OCI-LY1 (cell line): Measurements from ENCODE around the gene STS.

Experiments used
- H2AFZ ChIP-seq: fragments of 200-600 bp; sonication (generic), shearing (Covaris generic); 2 replicates; pipeline ENCODE4 v1.6.0; 2014; ENCODE audit warnings: antibody characterized with exemption, mild to moderate bottlenecking, low read length
- H3F3A ChIP-seq: fragments of 200-600 bp; sonication (generic), shearing (Covaris generic); 2 replicates; pipeline ENCODE4 v1.6.0; 2014; ENCODE audit warnings: mild to moderate bottlenecking, antibody characterized with exemption, low read length, moderate library complexity; ENCODE audit not compliant: insufficient read depth
- H3K27ac ChIP-seq: fragments of 200-600 bp; sonication (generic); 2 replicates; pipeline ENCODE4 v1.5.1; 2014; ENCODE audit warnings: low read length, mixed run types, mild to moderate bottlenecking, low read depth; ENCODE audit not compliant: poor library complexity, severe bottlenecking
- H3K27me3 ChIP-seq: fragments of 200-600 bp; sonication (generic); 2 replicates; pipeline ENCODE4 v1.6.0; 2014; ENCODE audit warnings: antibody characterized with exemption, mild to moderate bottlenecking, low read length, moderate library complexity; ENCODE audit not compliant: insufficient read depth
- H3K36me3 ChIP-seq: fragments of 200-600 bp; sonication (generic); 2 replicates; pipeline ENCODE4 v1.6.1; 2014; ENCODE audit warnings: mild to moderate bottlenecking, antibody characterized with exemption, low read length, moderate library complexity, mixed read lengths; ENCODE audit not compliant: insufficient read depth
- H3K4me1 ChIP-seq: fragments of 200-600 bp; sonication (generic); 2 replicates; pipeline ENCODE4 v1.5.1; 2014; ENCODE audit warnings: mild to moderate bottlenecking, low read length, moderate library complexity; ENCODE audit not compliant: insufficient read depth, severe bottlenecking
- H3K4me2 ChIP-seq: fragments of 200-600 bp; sonication (generic), shearing (Covaris generic); 2 replicates; pipeline ENCODE4 v1.6.1; 2014; ENCODE audit warnings: low read length
- H3K4me3 ChIP-seq: fragments of 200-600 bp; sonication (generic); 2 replicates; pipeline ENCODE4 v1.5.1; 2014; ENCODE audit warnings: low read length, low read depth, mild to moderate bottlenecking, mixed read lengths; ENCODE audit not compliant: poor library complexity, severe bottlenecking
- H3K79me2 ChIP-seq: fragments of 200-600 bp; shearing (Covaris generic); 2 replicates; pipeline ENCODE4 v1.6.1; 2016; ENCODE audit warnings: mixed run types, low read length, mixed read lengths; ENCODE audit not compliant: insufficient read depth
- H3K9ac ChIP-seq: fragments of 200-600 bp; sonication (generic), shearing (Covaris generic); 2 replicates; pipeline ENCODE4 v1.6.1; 2014; ENCODE audit warnings: mild to moderate bottlenecking, low read length, mixed read lengths
- H3K9me2 ChIP-seq: fragments of 200-600 bp; sonication (generic), shearing (Covaris generic); 2 replicates; pipeline ENCODE4 v1.6.1; 2014; ENCODE audit warnings: low read depth, mild to moderate bottlenecking, low read length, mixed read lengths
- H3K9me3 ChIP-seq: fragments of 200-600 bp; shearing (Covaris generic); 2 replicates; pipeline ENCODE4 v1.6.1; 2014; ENCODE audit warnings: low read length, mixed read lengths
- H4K20me1 ChIP-seq: fragments of 200-600 bp; sonication (generic), shearing (Covaris generic); 2 replicates; pipeline ENCODE4 v1.6.0; 2016; ENCODE audit warnings: mild to moderate bottlenecking, low read length; ENCODE audit not compliant: insufficient read depth
- CTCF ChIP-seq: fragments of 200-600 bp; sonication (generic), shearing (Covaris generic); IDR thresholded peaks from 2 replicates; pipeline ENCODE4 v1.5.1; 2017; ENCODE audit warnings: mild to moderate bottlenecking, antibody characterized with exemption, low read length, moderate library complexity, mixed read lengths
- EZH2 ChIP-seq: fragments of 200-600 bp; sonication (generic), shearing (Covaris generic); IDR thresholded peaks from 2 replicates; pipeline ENCODE4 v1.8.0; 2017; ENCODE audit warnings: borderline replicate concordance, mixed run types, mild to moderate bottlenecking, antibody characterized with exemption, low read length, moderate library complexity, mixed read lengths

The STS gene

GRCh38 chrX:7143076-7143475, 4.4 kb upstream of the STS start:
- peaks cover 32% of the 10 kb centered on the region for H3K4me1 ChIP-seq
- H3F3A ChIP-seq = no peaks in the 10 kb centered on the region
- H3K27ac ChIP-seq = no peak overlapping the region
- no peak overlapping the region for H3K9ac ChIP-seq
- no peak overlapping the region for H3K4me2 ChIP-seq
- H3K36me3 ChIP-seq = peaks cover 27% of the 10 kb centered on the region
- TF ChIP-seq EZH2 (no peak), CTCF (no peak)
- H2AFZ ChIP-seq = no peak overlapping the region
- H3K79me2 ChIP-seq = peaks cover 78% of the 10 kb centered on the region
- H3K27me3 ChIP-seq = no peaks in the 10 kb centered on the region
- H4K20me1 ChIP-seq = no peaks in the 10 kb centered on the region
- H3K4me3 ChIP-seq = no peak overlapping the region
- no peaks in the 10 kb centered on the region for H3K9me3 ChIP-seq
- no peaks in the 10 kb centered on the region for H3K9me2 ChIP-seq

- H3K4me1 ChIP-seq = peaks cover 36% of the 10 kb centered on the region
- TF ChIP-seq EZH2 (no peak), CTCF (no peak)
- no peak overlapping the region for H3K4me3 ChIP-seq
- no peaks in the 10 kb centered on the region for H4K20me1 ChIP-seq
- no peak overlapping the region for H3K9ac ChIP-seq
- no peak overlapping the region for H3K4me2 ChIP-seq
- H3K36me3 ChIP-seq = peaks cover 27% of the 10 kb centered on the region
- H3F3A ChIP-seq = no peaks in the 10 kb centered on the region
- no peaks in the 10 kb centered on the region for H3K27me3 ChIP-seq
- H2AFZ ChIP-seq = no peak overlapping the region
- no peak overlapping the region for H3K27ac ChIP-seq
- peaks cover 77% of the 10 kb centered on the region for H3K79me2 ChIP-seq
- no peaks in the 10 kb centered on the region for H3K9me3 ChIP-seq
- H3K9me2 ChIP-seq = no peaks in the 10 kb centered on the region
Observed at GRCh38 chrX:7143941-7144525, 3.5 kb upstream of the STS start.

GRCh38 chrX:7145454-7145853, 2.1 kb upstream of the STS start:
- Histone ChIP-seq H3K9me3 (no peaks in the 10 kb centered on the region), H3K4me2 (peak overlapping the region; percentile 96), H3K79me2 (peaks cover 67% of the 10 kb centered on the region)

More at GRCh38 chrX:7145454-7145853, 2.1 kb upstream of the STS start:
- Histone ChIP-seq H3K4me1 (peaks cover 46% of the 10 kb centered on the region), H2AFZ (no peak overlapping the region), H3K4me3 (peak overlapping the region; percentile 99), H3K9me2 (no peaks in the 10 kb centered on the region), H3K27me3 (no peaks in the 10 kb centered on the region), H3K36me3 (peaks cover 23% of the 10 kb centered on the region), H3K9ac (peak overlapping the region; percentile 99; the same call in 1 of the 2 replicates), H3F3A (no peaks in the 10 kb centered on the region), H3K27ac (peak overlapping the region; percentile 92), H4K20me1 (no peaks in the 10 kb centered on the region)
- TF ChIP-seq CTCF (no peak), EZH2 (no peak)
